Activated naive CD8-positive, alpha-beta T cell treated with anti-CD3 and anti-CD28 coated beads, Interleukin-2, amount 50 U/mL, for 24 hours (primary cell): Measurements from ENCODE around the gene PDE4B.

ENCODE experiments used
- ATAC-seq: fragments of 150-1000 bp; cut with Tn5 transposase; one replicate; pipeline ENCODE4 v1.10.0; 2021
- DNase-seq: peaks from one replicate; pipeline ENCODE4 v3.0.0; 2021
- H3K27ac Mint-ChIP-seq: one replicate; pipeline ENCODE4 v1.8.0; 2021; ENCODE audit warnings: mild to moderate bottlenecking, mixed read lengths
- H3K27me3 Mint-ChIP-seq: one replicate; pipeline ENCODE4 v1.8.0; 2021; ENCODE audit warnings: mixed read lengths
- H3K36me3 Mint-ChIP-seq: one replicate; pipeline ENCODE4 v1.8.0; 2021; ENCODE audit warnings: low read depth, mixed read lengths
- H3K4me1 Mint-ChIP-seq: one replicate; pipeline ENCODE4 v1.8.0; 2021; ENCODE audit warnings: mixed read lengths
- H3K4me3 Mint-ChIP-seq: one replicate; pipeline ENCODE4 v1.8.0; 2021; ENCODE audit warnings: mild to moderate bottlenecking, moderate library complexity, mixed read lengths
- H3K9me3 Mint-ChIP-seq: one replicate; pipeline ENCODE4 v1.8.0; 2021; ENCODE audit warnings: mixed read lengths

The PDE4B gene

GRCh38 chr1:66354311-66355201, 561.9 kb downstream of the PDE4B start:
- H3K4me1 Mint-ChIP-seq = peaks cover 98% of the 10 kb centered on the region
- DNase-seq (no peak), ATAC-seq (no peak)
- H3K36me3 Mint-ChIP-seq = peaks cover 37% of the 10 kb centered on the region
- H3K9me3 Mint-ChIP-seq = peaks cover 4% of the 10 kb centered on the region
- no peaks in the 10 kb centered on the region for H3K27me3 Mint-ChIP-seq
- no peak overlapping the region for H3K4me3 Mint-ChIP-seq
- no peak overlapping the region for H3K27ac Mint-ChIP-seq

- Mint-ChIP-seq H3K27ac (peak overlapping the region; percentile 65), H3K4me3 (no peak overlapping the region), H3K36me3 (peaks cover 37% of the 10 kb centered on the region), H3K4me1 (peaks cover 96% of the 10 kb centered on the region), H3K9me3 (peaks cover 4% of the 10 kb centered on the region), H3K27me3 (no peaks in the 10 kb centered on the region)
- ATAC-seq (no peak), DNase-seq (no peak)
These were observed 563.1 kb downstream of the PDE4B start for GRCh38 chr1:66355756-66356155.

- H3K9me3 Mint-ChIP-seq = peaks cover 4% of the 10 kb centered on the region
- DNase-seq (no peak), ATAC-seq (no peak)
- H3K4me3 Mint-ChIP-seq = peak overlapping the region; percentile 18
- peaks cover 41% of the 10 kb centered on the region for H3K36me3 Mint-ChIP-seq
- H3K4me1 Mint-ChIP-seq = peaks cover 92% of the 10 kb centered on the region
- no peaks in the 10 kb centered on the region for H3K27me3 Mint-ChIP-seq
- H3K27ac Mint-ChIP-seq = no peak overlapping the region
These were observed 563.9 kb downstream of the PDE4B start for GRCh38 chr1:66356605-66357004.

GRCh38 chr1:66357021-66357420, 564.3 kb downstream of the PDE4B start:
- Mint-ChIP-seq H3K36me3 (peaks cover 45% of the 10 kb centered on the region), H3K27ac (peak overlapping the region; percentile 75), H3K4me1 (peaks cover 90% of the 10 kb centered on the region), H3K9me3 (peaks cover 3% of the 10 kb centered on the region), H3K27me3 (no peaks in the 10 kb centered on the region), H3K4me3 (no peak overlapping the region)
- ATAC-seq (no peak), DNase-seq (no peak)

DNA sequence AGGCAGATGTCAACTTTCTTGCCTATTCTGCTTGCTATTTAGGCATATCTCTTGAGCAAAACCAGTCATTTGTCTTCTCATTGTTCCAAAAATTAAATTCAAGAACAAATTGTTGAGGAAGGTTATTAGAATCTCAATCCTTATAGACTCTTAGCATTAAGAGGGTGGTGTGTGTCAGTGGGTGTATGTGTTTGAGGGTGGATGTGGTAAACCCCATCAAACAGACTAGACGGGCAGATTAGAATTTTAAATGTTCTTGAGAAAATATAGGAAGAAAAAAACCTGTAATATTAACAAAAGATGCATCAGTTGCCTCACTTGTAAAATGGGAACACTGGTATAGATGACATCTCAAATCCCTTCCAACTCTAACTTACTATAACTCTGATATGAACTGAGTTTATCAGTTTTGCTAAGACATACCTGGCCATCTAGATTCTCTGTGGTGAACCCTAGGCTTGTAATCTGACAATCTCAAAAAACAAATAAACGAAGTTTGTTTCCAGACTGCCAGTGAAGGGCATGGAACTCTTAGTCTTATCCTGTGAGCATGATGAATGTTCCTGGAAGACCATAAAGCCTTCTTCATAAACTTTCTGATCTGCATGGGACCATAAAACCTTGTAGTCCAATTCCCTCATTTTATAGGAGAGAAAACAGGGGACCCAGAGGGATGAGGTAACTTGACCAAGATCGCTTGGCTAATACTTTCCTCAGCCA, 564.9 kb downstream of the PDE4B start:
- Mint-ChIP-seq H3K9me3 (no peaks in the 10 kb centered on the region), H3K4me3 (peak overlapping the region; percentile 36), H3K27ac (peak overlapping the region; percentile 75), H3K36me3 (peaks cover 48% of the 10 kb centered on the region), H3K4me1 (peaks cover 89% of the 10 kb centered on the region), H3K27me3 (no peaks in the 10 kb centered on the region)
- ATAC-seq (peak; percentile 42), DNase-seq (no peak)

DNA sequence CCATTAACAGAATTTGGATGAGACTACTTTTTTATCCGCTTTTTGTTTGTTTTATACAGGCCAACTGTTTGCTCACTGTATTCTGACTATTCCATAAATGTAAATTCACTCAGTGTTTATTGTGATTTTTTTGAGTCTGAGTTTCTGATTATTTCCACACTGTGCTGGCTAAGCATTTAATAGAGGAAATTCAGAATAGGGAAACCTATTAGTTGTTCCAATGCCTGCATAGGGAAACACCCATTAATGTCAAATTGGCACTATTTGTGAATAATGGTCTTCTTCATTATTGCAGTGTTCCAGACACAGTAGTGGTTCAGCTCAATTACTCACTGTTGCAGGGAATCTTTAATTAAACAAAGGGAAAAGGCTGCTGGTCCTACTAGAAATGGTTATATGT, 566.6 kb downstream of the PDE4B start:
- no peaks in the 10 kb centered on the region for H3K9me3 Mint-ChIP-seq
- peaks cover 56% of the 10 kb centered on the region for H3K36me3 Mint-ChIP-seq
- H3K4me3 Mint-ChIP-seq = no peak overlapping the region
- peaks cover 82% of the 10 kb centered on the region for H3K4me1 Mint-ChIP-seq
- H3K27ac Mint-ChIP-seq = no peak overlapping the region
- DNase-seq (no peak), ATAC-seq (no peak)
- H3K27me3 Mint-ChIP-seq = no peaks in the 10 kb centered on the region

- Mint-ChIP-seq H3K27me3 (no peaks in the 10 kb centered on the region), H3K36me3 (peaks cover 57% of the 10 kb centered on the region), H3K9me3 (no peaks in the 10 kb centered on the region), H3K4me1 (peaks cover 82% of the 10 kb centered on the region), H3K4me3 (no peak overlapping the region), H3K27ac (no peak overlapping the region)
- DNase-seq (no peak), ATAC-seq (no peak)
These were observed 567.1 kb downstream of the PDE4B start for GRCh38 chr1:66359815-66360214.

DNA sequence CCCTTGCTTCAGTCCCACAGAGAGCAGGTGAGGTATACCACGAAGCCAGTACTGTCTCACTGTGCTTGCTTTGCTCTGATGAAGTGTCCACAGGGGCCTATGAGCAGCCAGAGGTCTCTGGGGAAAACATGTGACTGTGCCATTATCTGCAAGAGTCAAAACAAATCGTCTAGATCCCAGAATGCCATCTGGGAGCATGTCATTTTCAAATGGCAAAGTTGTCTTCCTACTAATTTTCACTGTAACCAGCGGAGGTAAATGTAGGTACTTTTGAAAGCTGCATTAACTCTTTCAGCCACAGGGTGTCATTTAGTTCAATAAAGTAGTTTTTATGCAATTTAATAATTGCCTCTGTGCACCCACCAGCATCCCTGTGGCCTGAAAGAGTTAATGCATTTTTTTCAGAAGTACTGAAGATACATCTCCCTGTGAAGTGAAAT, 567.6 kb downstream of the PDE4B start:
- ATAC-seq (no peak), DNase-seq (no peak)
- peaks cover 61% of the 10 kb centered on the region for H3K36me3 Mint-ChIP-seq
- H3K9me3 Mint-ChIP-seq = no peaks in the 10 kb centered on the region
- H3K27me3 Mint-ChIP-seq = no peaks in the 10 kb centered on the region
- peaks cover 82% of the 10 kb centered on the region for H3K4me1 Mint-ChIP-seq
- H3K27ac Mint-ChIP-seq = no peak overlapping the region
- no peak overlapping the region for H3K4me3 Mint-ChIP-seq

DNA sequence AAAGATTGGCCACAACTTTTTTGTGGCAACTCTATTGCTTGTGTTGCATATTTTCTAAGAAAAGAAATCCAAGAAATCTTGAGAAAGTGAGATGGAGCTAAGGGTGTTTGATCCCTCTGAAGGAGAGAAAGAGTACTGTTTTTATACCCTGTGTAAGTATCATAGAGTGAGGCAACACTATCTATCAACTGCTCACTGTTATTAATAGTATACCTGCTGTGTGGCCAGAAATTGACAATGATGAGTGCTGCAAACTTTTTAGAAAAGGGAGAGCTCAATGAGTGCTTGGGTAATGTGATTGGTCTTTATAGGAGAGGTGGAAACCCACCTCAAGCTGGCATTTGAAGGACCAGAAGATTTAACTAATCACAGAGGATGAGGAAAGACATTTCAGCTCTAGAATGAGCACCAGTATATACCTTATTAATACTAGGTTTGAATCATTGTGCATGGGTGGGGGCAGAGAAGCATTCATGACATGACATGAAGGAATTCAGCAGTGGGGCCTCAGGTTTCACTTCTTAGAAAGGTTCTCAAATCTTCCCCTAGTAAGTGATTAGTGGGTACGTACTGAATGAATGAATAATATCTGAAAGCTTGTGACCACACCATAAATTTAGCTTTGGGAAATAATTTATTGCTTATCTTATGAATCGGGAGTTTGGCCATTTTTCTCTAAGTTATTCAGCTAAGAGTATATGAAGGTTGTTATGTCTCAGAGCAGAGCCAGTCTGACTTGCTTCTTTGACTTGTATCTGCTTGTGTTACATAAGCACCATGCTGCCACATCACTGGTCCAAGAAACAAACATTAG, 572.1 kb downstream of the PDE4B start:
- ATAC-seq (peak; percentile 81), DNase-seq (no peak)
- Mint-ChIP-seq H3K27ac (peak overlapping the region; percentile 79), H3K9me3 (no peaks in the 10 kb centered on the region), H3K4me1 (peaks cover 83% of the 10 kb centered on the region), H3K27me3 (no peaks in the 10 kb centered on the region), H3K4me3 (peak overlapping the region; percentile 3), H3K36me3 (peaks cover 70% of the 10 kb centered on the region)

GRCh38 chr1:66365635-66366034, 572.9 kb downstream of the PDE4B start:
- Mint-ChIP-seq H3K9me3 (no peaks in the 10 kb centered on the region), H3K36me3 (peaks cover 74% of the 10 kb centered on the region), H3K4me3 (no peak overlapping the region), H3K4me1 (peaks cover 83% of the 10 kb centered on the region), H3K27me3 (no peaks in the 10 kb centered on the region), H3K27ac (peak overlapping the region; percentile 79)
- ATAC-seq (no peak), DNase-seq (no peak)

DNA sequence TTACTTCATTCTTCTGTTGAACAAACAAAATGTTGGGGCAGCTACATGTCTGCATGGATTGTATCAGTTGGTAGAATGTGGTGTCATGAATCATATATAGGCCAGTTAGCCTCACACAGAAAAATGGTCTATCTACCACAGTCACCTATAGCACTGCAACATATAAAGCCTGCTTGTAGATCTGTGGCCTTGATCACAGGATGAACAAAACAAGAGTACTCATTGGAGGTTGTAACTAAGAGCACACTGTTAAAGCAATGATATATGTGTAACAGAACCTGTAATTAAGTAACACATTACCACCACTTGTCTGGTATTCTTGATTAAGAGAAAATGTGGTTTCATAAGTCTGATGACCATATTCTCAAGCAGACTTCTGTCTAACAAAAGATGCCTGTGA, 573.9 kb downstream of the PDE4B start:
- DNase-seq = no peak
- Mint-ChIP-seq H3K4me3 (no peak overlapping the region), H3K36me3 (peaks cover 78% of the 10 kb centered on the region), H3K4me1 (peaks cover 87% of the 10 kb centered on the region), H3K27me3 (no peaks in the 10 kb centered on the region), H3K9me3 (no peaks in the 10 kb centered on the region), H3K27ac (peak overlapping the region; percentile 85)
- ATAC-seq = no peak

DNA sequence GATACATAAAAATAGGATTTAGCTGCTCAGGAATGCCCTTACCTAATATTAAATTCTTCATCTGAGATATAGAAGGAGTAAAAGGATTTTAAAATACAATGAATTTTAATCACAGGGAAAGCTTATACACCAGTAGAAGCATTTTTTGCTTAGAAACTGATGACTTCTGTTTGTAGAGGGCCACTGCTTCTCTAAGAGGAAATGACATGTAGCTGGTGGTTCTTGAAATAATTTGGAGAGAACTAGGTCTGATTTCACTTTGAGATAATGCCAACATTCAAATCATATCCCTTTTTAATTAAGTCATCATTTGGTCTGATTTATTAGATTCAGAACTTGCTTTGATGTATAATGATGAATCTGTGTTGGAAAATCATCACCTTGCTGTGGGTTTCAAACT, 574.7 kb downstream of the PDE4B start:
- peaks cover 90% of the 10 kb centered on the region for H3K4me1 Mint-ChIP-seq
- no peak overlapping the region for H3K4me3 Mint-ChIP-seq
- no peak for DNase-seq
- ATAC-seq = no peak
- peaks cover 78% of the 10 kb centered on the region for H3K36me3 Mint-ChIP-seq
- H3K9me3 Mint-ChIP-seq = no peaks in the 10 kb centered on the region
- no peaks in the 10 kb centered on the region for H3K27me3 Mint-ChIP-seq
- peak overlapping the region; percentile 85 for H3K27ac Mint-ChIP-seq

DNA sequence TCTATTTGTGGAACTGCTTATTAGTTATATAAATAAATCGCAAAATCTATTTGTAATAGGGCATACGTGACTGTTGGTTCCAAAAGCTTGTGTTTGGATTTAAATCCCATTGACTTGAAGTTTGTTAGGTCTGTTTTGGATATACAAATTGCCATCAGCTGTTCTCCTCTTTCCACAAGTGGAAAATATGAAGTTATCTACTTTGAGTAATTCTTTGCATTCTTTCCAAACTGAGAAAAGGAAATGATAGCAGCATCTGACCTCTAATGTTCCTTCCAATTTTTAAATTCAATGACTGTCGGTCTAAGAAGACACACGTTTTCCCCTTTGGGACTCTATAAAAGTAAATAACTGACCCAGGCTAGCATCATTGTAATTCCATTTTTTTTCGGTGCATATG, 575.6 kb downstream of the PDE4B start:
- peaks cover 93% of the 10 kb centered on the region for H3K4me1 Mint-ChIP-seq
- DNase-seq (no peak), ATAC-seq (no peak)
- no peaks in the 10 kb centered on the region for H3K27me3 Mint-ChIP-seq
- peaks cover 80% of the 10 kb centered on the region for H3K36me3 Mint-ChIP-seq
- H3K27ac Mint-ChIP-seq = peak overlapping the region; percentile 85
- no peaks in the 10 kb centered on the region for H3K9me3 Mint-ChIP-seq
- no peak overlapping the region for H3K4me3 Mint-ChIP-seq

DNA sequence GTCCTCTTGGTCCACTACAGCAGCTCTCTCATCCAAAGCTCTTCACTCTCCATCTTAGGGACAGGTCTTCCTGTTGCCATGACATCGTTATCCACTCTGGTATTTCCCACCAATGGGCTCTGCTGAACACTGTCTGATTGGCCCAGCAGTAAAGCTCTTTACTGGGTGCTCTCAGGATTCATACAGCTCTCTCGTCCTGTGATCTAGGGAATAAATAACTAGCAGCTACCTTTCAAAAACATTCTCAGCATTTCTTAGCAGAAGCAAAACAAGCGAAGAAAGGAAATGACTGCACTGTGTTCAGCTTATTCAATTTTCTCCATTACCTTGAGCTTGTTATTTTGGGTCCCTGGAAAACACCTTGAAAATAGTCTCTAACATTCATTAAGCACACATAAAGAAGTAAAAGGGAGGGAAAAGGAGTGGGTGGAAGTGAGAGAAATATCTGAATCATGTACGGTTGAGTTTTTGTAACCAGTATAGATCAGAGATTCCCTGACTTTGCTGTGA, 577.8 kb downstream of the PDE4B start:
- peaks cover 99% of the 10 kb centered on the region for H3K4me1 Mint-ChIP-seq
- peaks cover 65% of the 10 kb centered on the region for H3K36me3 Mint-ChIP-seq
- H3K4me3 Mint-ChIP-seq = peak overlapping the region; percentile 63
- no peaks in the 10 kb centered on the region for H3K27me3 Mint-ChIP-seq
- DNase-seq (no peak), ATAC-seq (peak; percentile 51)
- no peaks in the 10 kb centered on the region for H3K9me3 Mint-ChIP-seq
- H3K27ac Mint-ChIP-seq = peak overlapping the region; percentile 97
